Activated naive CD8-positive, alpha-beta T cell treated with anti-CD3 and anti-CD28 coated beads, Interleukin-2, amount 50 U/mL, for 24 hours (primary cell): ENCODE data around the gene ASTN2.

Source experiments
- ATAC-seq: fragments of 150-1000 bp; cut with Tn5 transposase; one replicate; pipeline ENCODE4 v1.10.0; 2021
- DNase-seq: peaks from one replicate; pipeline ENCODE4 v3.0.0; 2021
- H3K27ac Mint-ChIP-seq: one replicate; pipeline ENCODE4 v1.8.0; 2021; ENCODE audit warnings: mild to moderate bottlenecking, mixed read lengths
- H3K27me3 Mint-ChIP-seq: one replicate; pipeline ENCODE4 v1.8.0; 2021; ENCODE audit warnings: mixed read lengths
- H3K36me3 Mint-ChIP-seq: one replicate; pipeline ENCODE4 v1.8.0; 2021; ENCODE audit warnings: low read depth, mixed read lengths
- H3K4me1 Mint-ChIP-seq: one replicate; pipeline ENCODE4 v1.8.0; 2021; ENCODE audit warnings: mixed read lengths
- H3K4me3 Mint-ChIP-seq: one replicate; pipeline ENCODE4 v1.8.0; 2021; ENCODE audit warnings: mild to moderate bottlenecking, moderate library complexity, mixed read lengths
- H3K9me3 Mint-ChIP-seq: one replicate; pipeline ENCODE4 v1.8.0; 2021; ENCODE audit warnings: mixed read lengths

The ASTN2 gene

GRCh38 chr9:116604251-116604650 lies 810.6 kb downstream of the ASTN2 start:
- H3K4me1 Mint-ChIP-seq: no peaks in the 10 kb centered on the region
- H3K36me3 Mint-ChIP-seq: peaks cover 5% of the 10 kb centered on the region
- H3K27ac Mint-ChIP-seq: no peak overlapping the region
- no peaks in the 10 kb centered on the region for H3K27me3 Mint-ChIP-seq
- no peak for ATAC-seq
- H3K9me3 Mint-ChIP-seq: no peaks in the 10 kb centered on the region
- no peak for DNase-seq
- no peak overlapping the region for H3K4me3 Mint-ChIP-seq

GRCh38 chr9:116599342-116599884 lies 815.4 kb downstream of the ASTN2 start:
- Mint-ChIP-seq H3K27ac (no peak overlapping the region), H3K36me3 (peaks cover 2% of the 10 kb centered on the region), H3K9me3 (no peaks in the 10 kb centered on the region), H3K4me3 (no peak overlapping the region), H3K4me1 (no peaks in the 10 kb centered on the region), H3K27me3 (no peaks in the 10 kb centered on the region)
- DNase-seq: no peak
- no peak for ATAC-seq

- ATAC-seq (no peak), DNase-seq (no peak)
- no peaks in the 10 kb centered on the region for H3K4me1 Mint-ChIP-seq
- H3K27ac Mint-ChIP-seq: no peak overlapping the region
- H3K27me3 Mint-ChIP-seq: no peaks in the 10 kb centered on the region
- H3K36me3 Mint-ChIP-seq: peaks cover 4% of the 10 kb centered on the region
- H3K4me3 Mint-ChIP-seq: no peak overlapping the region
- H3K9me3 Mint-ChIP-seq: no peaks in the 10 kb centered on the region
Measured at GRCh38 chr9:116596646-116597045, 818.2 kb downstream of the ASTN2 start.

DNA sequence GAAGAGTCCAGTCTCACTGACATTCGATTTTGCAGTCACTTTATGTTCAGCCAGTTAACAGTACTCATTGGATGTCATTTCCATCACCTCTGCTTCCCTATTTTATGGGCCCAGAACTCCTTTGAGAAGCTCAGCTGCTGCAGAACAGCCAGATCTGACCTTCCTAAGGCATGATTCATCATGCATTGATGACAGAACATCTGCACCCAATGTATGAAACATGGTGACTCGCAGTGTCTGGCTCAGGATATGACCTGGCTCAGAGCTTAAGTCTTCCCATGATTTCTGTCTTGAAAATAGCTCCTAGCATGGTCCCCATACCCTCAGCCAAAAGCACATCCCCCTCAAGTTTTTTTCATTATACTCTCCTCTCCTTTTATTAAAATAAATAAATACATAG lies 820.3 kb downstream of the ASTN2 start:
- peaks cover 8% of the 10 kb centered on the region for H3K36me3 Mint-ChIP-seq
- ATAC-seq (peak; percentile 72), DNase-seq (no peak)
- H3K4me3 Mint-ChIP-seq: no peak overlapping the region
- H3K27ac Mint-ChIP-seq: no peak overlapping the region
- peaks cover 2% of the 10 kb centered on the region for H3K9me3 Mint-ChIP-seq
- H3K27me3 Mint-ChIP-seq: no peaks in the 10 kb centered on the region
- no peaks in the 10 kb centered on the region for H3K4me1 Mint-ChIP-seq

GRCh38 chr9:116592970-116593369 lies 821.9 kb downstream of the ASTN2 start:
- H3K9me3 Mint-ChIP-seq: peaks cover 17% of the 10 kb centered on the region
- no peak overlapping the region for H3K4me3 Mint-ChIP-seq
- no peaks in the 10 kb centered on the region for H3K4me1 Mint-ChIP-seq
- peaks cover 23% of the 10 kb centered on the region for H3K36me3 Mint-ChIP-seq
- no peaks in the 10 kb centered on the region for H3K27me3 Mint-ChIP-seq
- no peak overlapping the region for H3K27ac Mint-ChIP-seq
- ATAC-seq (no peak), DNase-seq (no peak)

- H3K4me3 Mint-ChIP-seq: no peak overlapping the region
- DNase-seq (peak; percentile 16), ATAC-seq (no peak)
- H3K36me3 Mint-ChIP-seq: peaks cover 25% of the 10 kb centered on the region
- no peaks in the 10 kb centered on the region for H3K27me3 Mint-ChIP-seq
- H3K27ac Mint-ChIP-seq: no peak overlapping the region
- H3K4me1 Mint-ChIP-seq: no peaks in the 10 kb centered on the region
- peaks cover 17% of the 10 kb centered on the region for H3K9me3 Mint-ChIP-seq
Measured at GRCh38 chr9:116589392-116590354, 825.2 kb downstream of the ASTN2 start.

- Mint-ChIP-seq H3K27me3 (no peaks in the 10 kb centered on the region), H3K4me1 (no peaks in the 10 kb centered on the region), H3K36me3 (peaks cover 25% of the 10 kb centered on the region), H3K9me3 (peaks cover 17% of the 10 kb centered on the region), H3K4me3 (no peak overlapping the region), H3K27ac (no peak overlapping the region)
- ATAC-seq (no peak), DNase-seq (no peak)
Measured at GRCh38 chr9:116587919-116588318, 826.9 kb downstream of the ASTN2 start.

- DNase-seq (no peak), ATAC-seq (no peak)
- no peaks in the 10 kb centered on the region for H3K27me3 Mint-ChIP-seq
- H3K4me1 Mint-ChIP-seq: no peaks in the 10 kb centered on the region
- H3K4me3 Mint-ChIP-seq: no peak overlapping the region
- H3K36me3 Mint-ChIP-seq: peaks cover 20% of the 10 kb centered on the region
- peaks cover 17% of the 10 kb centered on the region for H3K9me3 Mint-ChIP-seq
- H3K27ac Mint-ChIP-seq: no peak overlapping the region
Measured at GRCh38 chr9:116585896-116586295, 829.0 kb downstream of the ASTN2 start.

DNA sequence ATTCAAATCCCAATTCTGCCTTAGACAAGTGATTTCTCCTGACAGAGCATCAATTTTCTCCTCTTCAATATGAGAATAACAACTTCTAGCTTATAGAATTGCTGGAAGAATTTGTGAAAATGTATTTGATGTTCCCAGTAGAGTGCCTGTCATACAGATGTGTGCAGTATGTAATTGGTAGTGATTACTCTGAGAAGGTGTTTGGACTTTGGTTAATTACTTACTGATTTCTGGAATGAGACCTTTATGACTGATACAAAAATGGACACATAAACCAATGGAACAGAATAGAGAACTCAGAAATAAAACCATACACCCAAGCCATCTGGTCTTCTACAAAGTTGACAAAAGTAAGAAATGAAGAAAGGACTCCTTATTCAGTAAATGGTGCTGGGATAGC lies 829.7 kb downstream of the ASTN2 start:
- Mint-ChIP-seq H3K9me3 (peaks cover 17% of the 10 kb centered on the region), H3K27ac (no peak overlapping the region)
- DNase-seq: no peak

DNA sequence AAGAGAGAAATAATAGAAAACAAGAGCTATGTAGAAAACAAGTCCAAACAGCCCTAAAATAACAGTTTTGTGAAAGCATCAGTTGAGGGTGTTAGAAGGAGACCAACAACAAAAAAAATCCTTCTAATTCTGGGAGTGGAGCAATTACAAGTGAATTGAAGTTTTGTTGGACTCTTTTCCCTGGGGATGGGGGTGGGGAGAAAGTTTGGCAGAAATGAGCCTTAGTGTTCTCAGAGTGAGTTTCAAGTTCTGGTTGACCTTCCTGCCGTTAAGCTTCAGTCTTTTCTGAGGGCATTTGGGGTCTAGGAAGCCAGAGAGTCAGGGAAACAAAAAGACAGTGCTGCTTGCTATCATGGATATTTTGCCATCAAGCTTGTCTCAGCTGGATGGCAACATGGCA lies 834.0 kb downstream of the ASTN2 start:
- Mint-ChIP-seq H3K27ac (no peak overlapping the region), H3K9me3 (no peaks in the 10 kb centered on the region), H3K4me1 (no peaks in the 10 kb centered on the region), H3K27me3 (no peaks in the 10 kb centered on the region), H3K4me3 (no peak overlapping the region), H3K36me3 (peaks cover 3% of the 10 kb centered on the region)
- ATAC-seq (no peak), DNase-seq (no peak)

More for the DNA sequence above, 829.7 kb downstream of the ASTN2 start:
- ATAC-seq: no peak
- Mint-ChIP-seq H3K4me1 (no peaks in the 10 kb centered on the region), H3K4me3 (no peak overlapping the region), H3K36me3 (peaks cover 20% of the 10 kb centered on the region), H3K27me3 (no peaks in the 10 kb centered on the region)

GRCh38 chr9:116576386-116576785 lies 838.5 kb downstream of the ASTN2 start:
- no peak for DNase-seq
- no peak overlapping the region for H3K4me3 Mint-ChIP-seq
- no peaks in the 10 kb centered on the region for H3K27me3 Mint-ChIP-seq
- H3K4me1 Mint-ChIP-seq: no peaks in the 10 kb centered on the region
- ATAC-seq: no peak
- H3K27ac Mint-ChIP-seq: no peak overlapping the region
- no peaks in the 10 kb centered on the region for H3K9me3 Mint-ChIP-seq
- H3K36me3 Mint-ChIP-seq: no peaks in the 10 kb centered on the region

- no peak for DNase-seq
- Mint-ChIP-seq H3K27ac (no peak overlapping the region), H3K27me3 (no peaks in the 10 kb centered on the region), H3K36me3 (no peaks in the 10 kb centered on the region), H3K9me3 (no peaks in the 10 kb centered on the region), H3K4me3 (no peak overlapping the region), H3K4me1 (no peaks in the 10 kb centered on the region)
- no peak for ATAC-seq
Measured at GRCh38 chr9:116574027-116574679, 840.7 kb downstream of the ASTN2 start.

DNA sequence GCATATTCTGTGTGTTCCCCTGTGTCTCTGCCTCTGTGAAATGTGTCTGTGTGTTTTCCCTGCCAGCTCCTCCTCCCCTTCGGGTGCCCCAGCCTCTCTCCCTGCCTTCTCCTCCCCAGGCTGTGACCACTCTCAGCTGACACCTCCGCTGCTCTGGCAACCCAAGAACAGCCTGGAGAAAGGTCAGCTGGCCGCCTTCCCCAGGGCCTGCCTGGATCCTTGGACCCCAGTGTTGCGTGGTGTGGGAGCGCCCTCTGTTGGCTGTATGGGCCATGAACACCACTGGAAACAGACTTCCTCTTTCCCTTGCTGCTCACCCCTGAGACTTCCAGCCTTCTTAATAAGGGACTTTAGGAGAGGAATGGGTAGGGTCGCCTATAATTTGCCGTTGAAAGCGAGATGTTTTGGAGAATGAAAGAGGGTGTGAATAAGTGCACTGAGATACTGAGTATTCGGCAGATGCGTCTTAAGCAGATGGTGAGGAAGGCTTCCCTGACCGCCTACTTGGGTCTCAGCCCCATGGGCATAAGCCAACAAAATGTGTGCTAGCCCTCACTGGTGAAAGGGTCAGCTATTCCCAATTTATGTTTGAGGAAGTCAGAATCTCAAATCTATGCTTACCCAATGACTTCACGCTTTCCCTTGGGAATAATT lies 842.6 kb downstream of the ASTN2 start:
- DNase-seq: peak; percentile 40
- peak; percentile 49 for ATAC-seq
- Mint-ChIP-seq H3K27me3 (no peaks in the 10 kb centered on the region), H3K4me1 (no peaks in the 10 kb centered on the region), H3K4me3 (no peak overlapping the region), H3K36me3 (no peaks in the 10 kb centered on the region), H3K9me3 (no peaks in the 10 kb centered on the region), H3K27ac (no peak overlapping the region)

- no peaks in the 10 kb centered on the region for H3K4me1 Mint-ChIP-seq
- H3K27me3 Mint-ChIP-seq: no peaks in the 10 kb centered on the region
- DNase-seq: no peak
- ATAC-seq: no peak
- H3K36me3 Mint-ChIP-seq: peaks cover 2% of the 10 kb centered on the region
- H3K4me3 Mint-ChIP-seq: no peak overlapping the region
- no peaks in the 10 kb centered on the region for H3K9me3 Mint-ChIP-seq
- no peak overlapping the region for H3K27ac Mint-ChIP-seq
Measured at GRCh38 chr9:116569111-116569510, 845.7 kb downstream of the ASTN2 start.
